Endothelial cell (in vitro differentiated cells): ENCODE measurements around the gene MYLK. TPM values are rescaled to one million over a fixed set of nuclear protein-coding genes. Genes with fewer than 3 reads are reported as not detected.

ENCODE experiments used
- DNase-seq: peaks from one replicate; pipeline ENCODE4 v3.0.0; 2021; ENCODE audit warnings: low spot score
- H3K27ac Mint-ChIP-seq: one replicate; pipeline ENCODE4 v1.8.0; 2021; ENCODE audit warnings: mixed read lengths, inconsistent platforms; ENCODE audit not compliant: unreplicated experiment
- H3K27me3 Mint-ChIP-seq: one replicate; pipeline ENCODE4 v1.8.0; 2021; ENCODE audit warnings: mild to moderate bottlenecking, moderate library complexity, mixed read lengths, inconsistent platforms; ENCODE audit not compliant: unreplicated experiment
- H3K36me3 Mint-ChIP-seq: one replicate; pipeline ENCODE4 v1.8.0; 2021; ENCODE audit warnings: mild to moderate bottlenecking, low read depth, mixed read lengths, inconsistent platforms; ENCODE audit not compliant: unreplicated experiment
- H3K4me1 Mint-ChIP-seq: one replicate; pipeline ENCODE4 v1.8.0; 2021; ENCODE audit warnings: mild to moderate bottlenecking, mixed read lengths, inconsistent platforms; ENCODE audit not compliant: unreplicated experiment
- H3K4me3 Mint-ChIP-seq: one replicate; pipeline ENCODE4 v1.8.0; 2021; ENCODE audit warnings: mild to moderate bottlenecking, mixed read lengths, inconsistent platforms; ENCODE audit not compliant: unreplicated experiment
- H3K9me3 Mint-ChIP-seq: one replicate; pipeline ENCODE4 v1.8.0; 2021; ENCODE audit warnings: mixed read lengths, inconsistent platforms; ENCODE audit not compliant: unreplicated experiment
- CTCF ChIP-seq: fragments of 200-600 bp; sonication (generic); IDR thresholded peaks from one replicate; pipeline ENCODE4 v1.5.0; 2021; ENCODE audit warnings: antibody characterized with exemption; ENCODE audit not compliant: unreplicated experiment
- total RNA-seq: library from RNA; stranded (reverse); fragmentation: NEBNext Ultra II Directional; extraction: Animal tissue kit (Norgen Biotek cat#: 25700); gene quantifications from one replicate; pipeline ENCODE4 v1.2.1, GENCODE V29; 2021; ENCODE audit not compliant: unreplicated experiment

The MYLK gene
- total RNA-seq, 1 donor from 2014 or later = 7.8 TPM

DNA sequence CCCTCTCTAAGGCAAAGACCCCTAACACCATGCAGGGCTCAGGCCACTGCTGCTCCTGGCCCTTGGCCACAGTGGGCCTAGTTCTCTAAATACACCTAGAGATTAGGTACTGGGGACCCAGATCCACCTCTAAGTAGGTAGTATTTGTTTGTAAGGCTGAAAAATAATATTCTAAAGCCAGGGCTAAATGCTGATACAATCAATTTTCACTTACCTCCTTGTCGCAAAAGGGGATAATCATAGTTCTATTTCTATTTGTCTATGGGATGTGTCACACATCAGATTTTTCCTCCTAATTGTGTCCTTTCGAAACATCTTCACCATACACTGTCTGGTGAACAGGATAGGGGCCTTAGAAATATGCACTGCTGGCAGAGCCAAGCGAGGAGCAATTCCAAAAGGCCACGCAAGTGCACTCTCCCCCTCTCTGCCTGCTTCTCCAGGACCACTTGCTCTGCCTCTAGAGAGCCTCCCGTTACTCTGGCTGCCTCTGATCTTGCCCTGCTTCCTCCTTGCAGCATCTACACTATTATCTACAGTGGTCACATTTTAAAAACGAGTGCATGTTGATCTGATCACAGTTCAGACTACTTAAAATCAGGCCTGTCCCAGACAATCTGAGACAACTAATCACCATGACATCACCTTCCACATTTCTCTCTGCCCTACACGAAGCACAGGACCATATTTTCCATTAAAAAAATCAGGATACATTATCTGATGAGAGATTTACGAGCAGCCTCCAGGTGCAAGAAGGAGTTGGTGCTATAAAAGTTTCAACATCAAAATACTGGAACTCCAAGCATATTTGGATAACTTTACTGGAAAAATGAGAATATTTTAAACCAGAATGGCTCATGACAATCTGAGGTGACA is 115.4 kb downstream of the MYLK start:
- no peak for TF ChIP-seq CTCF
- H3K9me3 Mint-ChIP-seq = no peaks in the 10 kb centered on the region
- no peaks in the 10 kb centered on the region for H3K27me3 Mint-ChIP-seq
- no peak for DNase-seq
- no peak overlapping the region for H3K4me3 Mint-ChIP-seq
- peaks cover 9% of the 10 kb centered on the region for H3K4me1 Mint-ChIP-seq
- no peaks in the 10 kb centered on the region for H3K36me3 Mint-ChIP-seq
- no peak overlapping the region for H3K27ac Mint-ChIP-seq

GRCh38 chr3:123767564-123768292 is 116.4 kb downstream of the MYLK start:
- no peak overlapping the region for H3K4me3 Mint-ChIP-seq
- no peak for TF ChIP-seq CTCF
- no peaks in the 10 kb centered on the region for H3K36me3 Mint-ChIP-seq
- H3K27me3 Mint-ChIP-seq = no peaks in the 10 kb centered on the region
- no peak for DNase-seq
- H3K27ac Mint-ChIP-seq = no peak overlapping the region
- H3K9me3 Mint-ChIP-seq = no peaks in the 10 kb centered on the region
- H3K4me1 Mint-ChIP-seq = peaks cover 9% of the 10 kb centered on the region

- Mint-ChIP-seq H3K27ac (no peak overlapping the region), H3K4me3 (no peak overlapping the region), H3K27me3 (no peaks in the 10 kb centered on the region), H3K4me1 (peaks cover 9% of the 10 kb centered on the region), H3K9me3 (no peaks in the 10 kb centered on the region), H3K36me3 (no peaks in the 10 kb centered on the region)
- DNase-seq = no peak
- no peak for TF ChIP-seq CTCF
Measured at GRCh38 chr3:123767009-123767372, 117.1 kb downstream of the MYLK start.

DNA sequence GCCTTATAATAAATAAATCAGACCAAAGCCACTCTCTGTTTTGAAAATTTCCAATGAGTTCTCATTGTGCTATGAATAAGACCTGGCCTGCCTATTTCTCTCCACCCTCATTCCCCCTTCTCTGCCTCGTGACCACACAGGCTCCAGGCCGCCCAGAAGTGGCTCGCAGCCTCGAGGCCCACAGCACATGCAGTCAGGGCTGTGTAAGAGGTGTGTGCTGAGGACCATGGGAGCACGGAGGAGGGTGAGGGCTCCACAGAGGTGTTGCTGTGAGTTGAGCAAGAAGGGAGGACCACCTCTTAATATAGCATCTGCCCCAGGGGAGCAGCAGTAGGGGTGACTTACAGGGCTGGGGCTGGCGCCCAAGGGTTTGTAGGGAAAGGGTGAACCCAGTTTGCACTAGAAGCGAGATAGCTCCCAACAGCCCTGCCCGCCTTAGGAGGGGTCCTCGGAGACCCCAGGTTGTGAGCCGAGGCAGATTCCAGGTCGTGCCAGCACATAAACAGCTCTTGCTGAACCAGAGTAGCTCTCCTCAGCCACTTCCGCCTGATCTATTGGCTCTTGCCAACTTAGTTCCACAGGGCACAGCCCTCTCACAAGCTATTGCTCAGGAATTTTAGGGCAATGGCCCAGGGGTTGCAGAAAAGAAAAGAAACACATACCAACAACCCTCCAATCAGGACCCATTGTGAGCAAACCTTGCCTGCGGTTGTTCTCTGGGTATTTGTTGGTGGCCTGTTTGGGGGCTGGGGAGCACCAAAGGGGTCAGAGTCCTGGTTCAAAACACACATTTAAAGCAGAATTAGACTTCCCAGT is 117.7 kb downstream of the MYLK start:
- Mint-ChIP-seq H3K36me3 (no peaks in the 10 kb centered on the region), H3K27ac (no peak overlapping the region), H3K9me3 (no peaks in the 10 kb centered on the region), H3K4me1 (peaks cover 9% of the 10 kb centered on the region), H3K4me3 (no peak overlapping the region), H3K27me3 (no peaks in the 10 kb centered on the region)
- no peak for DNase-seq
- no peak for TF ChIP-seq CTCF
